Panc1 (cell line): ENCODE results near the gene DPPA4.

Experiments
- CTCF ChIP-seq: fragments of 450-650 bp; IDR thresholded peaks from 2 replicates; pipeline ENCODE4 v1.5.1; 2017; ENCODE audit warnings: mild to moderate bottlenecking
- POLR2AphosphoS5 ChIP-seq: IDR thresholded peaks from 2 replicates; pipeline ENCODE4 v1.6.1; 2012; ENCODE audit warnings: mild to moderate bottlenecking, low read depth, low read length, moderate library complexity
- TF ChIP-seq, protein P1 (sequence below), 2 experiments: IDR thresholded peaks; 2 replicates each; pipeline ENCODE4 v1.6.1; 2011 to 2012; ENCODE audit warnings: low read depth in 2 of 2, control low read depth in 1 of 2, low read length in 1 of 2, mild to moderate bottlenecking in 1 of 2, moderate library complexity in 1 of 2; ENCODE audit not compliant: insufficient read depth in 1 of 2

GRCh38 chr3:109362823-109363222 is 25.5 kb upstream of the DPPA4 start:
- TF ChIP-seq CTCF (no peak), POLR2AphosphoS5 (no peak)
- TF ChIP-seq, protein P1, sequence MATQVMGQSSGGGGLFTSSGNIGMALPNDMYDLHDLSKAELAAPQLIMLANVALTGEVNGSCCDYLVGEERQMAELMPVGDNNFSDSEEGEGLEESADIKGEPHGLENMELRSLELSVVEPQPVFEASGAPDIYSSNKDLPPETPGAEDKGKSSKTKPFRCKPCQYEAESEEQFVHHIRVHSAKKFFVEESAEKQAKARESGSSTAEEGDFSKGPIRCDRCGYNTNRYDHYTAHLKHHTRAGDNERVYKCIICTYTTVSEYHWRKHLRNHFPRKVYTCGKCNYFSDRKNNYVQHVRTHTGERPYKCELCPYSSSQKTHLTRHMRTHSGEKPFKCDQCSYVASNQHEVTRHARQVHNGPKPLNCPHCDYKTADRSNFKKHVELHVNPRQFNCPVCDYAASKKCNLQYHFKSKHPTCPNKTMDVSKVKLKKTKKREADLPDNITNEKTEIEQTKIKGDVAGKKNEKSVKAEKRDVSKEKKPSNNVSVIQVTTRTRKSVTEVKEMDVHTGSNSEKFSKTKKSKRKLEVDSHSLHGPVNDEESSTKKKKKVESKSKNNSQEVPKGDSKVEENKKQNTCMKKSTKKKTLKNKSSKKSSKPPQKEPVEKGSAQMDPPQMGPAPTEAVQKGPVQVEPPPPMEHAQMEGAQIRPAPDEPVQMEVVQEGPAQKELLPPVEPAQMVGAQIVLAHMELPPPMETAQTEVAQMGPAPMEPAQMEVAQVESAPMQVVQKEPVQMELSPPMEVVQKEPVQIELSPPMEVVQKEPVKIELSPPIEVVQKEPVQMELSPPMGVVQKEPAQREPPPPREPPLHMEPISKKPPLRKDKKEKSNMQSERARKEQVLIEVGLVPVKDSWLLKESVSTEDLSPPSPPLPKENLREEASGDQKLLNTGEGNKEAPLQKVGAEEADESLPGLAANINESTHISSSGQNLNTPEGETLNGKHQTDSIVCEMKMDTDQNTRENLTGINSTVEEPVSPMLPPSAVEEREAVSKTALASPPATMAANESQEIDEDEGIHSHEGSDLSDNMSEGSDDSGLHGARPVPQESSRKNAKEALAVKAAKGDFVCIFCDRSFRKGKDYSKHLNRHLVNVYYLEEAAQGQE (IDR thresholded peaks at IDR 0.05; ENCODE audit: insufficient read depth in 1 of 2, low read depth in 2 of 2, low read length in 1 of 2), result no peak
